Measurements from ENCODE around the gene DPCD. TPM values are rescaled to one million over a fixed set of nuclear protein-coding genes. Genes with fewer than 3 reads are reported as not detected.

Gene DPCD
- total and polyA plus RNA-seq, 2 donors (not counting 3 experiments of a cell fraction or from before 2014, with no cell fraction given): 25.3 to 39.3 TPM

- FAIRE-seq: no peak
- TF ChIP-seq MYC (IDR thresholded peaks at IDR 0.05; ENCODE audit: low read depth, low read length) (no peak), FOS (IDR thresholded peaks at IDR 0.05; ENCODE audit: borderline replicate concordance, insufficient read depth, low read length) (no peak), POLR2AphosphoS5 (IDR thresholded peaks at IDR 0.05; ENCODE audit: insufficient read depth, low read depth, low read length) (no peak), EZH2 (IDR thresholded peaks at IDR 0.05; ENCODE audit: borderline replicate concordance, low read depth, low read length, severe bottlenecking) (no peak), JUN (IDR thresholded peaks at IDR 0.05; ENCODE audit: borderline replicate concordance, insufficient read depth, insufficient read length, low read depth) (no peak), MAX (IDR thresholded peaks at IDR 0.05; ENCODE audit: insufficient read depth, insufficient read length) (no peak), GATA2 (IDR thresholded peaks at IDR 0.05; ENCODE audit: insufficient read depth, insufficient read length, low read depth, low read length) (no peak), POLR2A (IDR thresholded peaks at IDR 0.05; ENCODE audit: low read depth, low read length) (no peak)
- TF ChIP-seq, protein P1, sequence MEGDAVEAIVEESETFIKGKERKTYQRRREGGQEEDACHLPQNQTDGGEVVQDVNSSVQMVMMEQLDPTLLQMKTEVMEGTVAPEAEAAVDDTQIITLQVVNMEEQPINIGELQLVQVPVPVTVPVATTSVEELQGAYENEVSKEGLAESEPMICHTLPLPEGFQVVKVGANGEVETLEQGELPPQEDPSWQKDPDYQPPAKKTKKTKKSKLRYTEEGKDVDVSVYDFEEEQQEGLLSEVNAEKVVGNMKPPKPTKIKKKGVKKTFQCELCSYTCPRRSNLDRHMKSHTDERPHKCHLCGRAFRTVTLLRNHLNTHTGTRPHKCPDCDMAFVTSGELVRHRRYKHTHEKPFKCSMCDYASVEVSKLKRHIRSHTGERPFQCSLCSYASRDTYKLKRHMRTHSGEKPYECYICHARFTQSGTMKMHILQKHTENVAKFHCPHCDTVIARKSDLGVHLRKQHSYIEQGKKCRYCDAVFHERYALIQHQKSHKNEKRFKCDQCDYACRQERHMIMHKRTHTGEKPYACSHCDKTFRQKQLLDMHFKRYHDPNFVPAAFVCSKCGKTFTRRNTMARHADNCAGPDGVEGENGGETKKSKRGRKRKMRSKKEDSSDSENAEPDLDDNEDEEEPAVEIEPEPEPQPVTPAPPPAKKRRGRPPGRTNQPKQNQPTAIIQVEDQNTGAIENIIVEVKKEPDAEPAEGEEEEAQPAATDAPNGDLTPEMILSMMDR (IDR thresholded peaks at IDR 0.05; ENCODE audit: extremely low read depth in 1 of 2, insufficient read depth in 1 of 2, low read depth in 1 of 2, low read length in 2 of 2): no peak
- CTCF ChIA-PET: no interaction called here
- no peak overlapping the region for H2AFZ ChIP-seq (ENCODE audit: low read depth, low read length)
- BruUV-seq (replicated peaks): no TSS peak
- peaks cover 26 to 27% of the 10 kb centered on the region in 2 experiments for H3K27me3 ChIP-seq (ENCODE audit: control insufficient read depth in 2 of 2, insufficient read depth in 2 of 2, low read length in 2 of 2)
- H3K79me2 ChIP-seq (ENCODE audit: control insufficient read depth, insufficient read depth, low read length): no peaks in the 10 kb centered on the region
- DNase-seq (ENCODE audit: low read depth, low spot score): no peak
- H3K9me3 ChIP-seq (replicated peaks; ENCODE audit: control insufficient read depth, insufficient read depth, low read length): no peaks in the 10 kb centered on the region
- peaks cover 4% of the 10 kb centered on the region for H3K4me1 ChIP-seq (ENCODE audit: control insufficient read depth, extremely low read depth, insufficient read depth, low read length)
- dilution Hi-C loops (cut with MboI; ENCODE audit: extremely low pct_ligation_motif_present, low sequenced_read_pairs): no loop called here
- no peak overlapping the region for H3K4me3 ChIP-seq (replicated peaks in 1 of 3; ENCODE audit: insufficient read depth in 1 of 3, low read depth in 1 of 3, low read length in 3 of 3)
- H3K36me3 ChIP-seq (ENCODE audit: control insufficient read depth in 2 of 2, extremely low read depth in 1 of 2, insufficient read depth in 2 of 2, low read length in 2 of 2): no peaks in the 10 kb centered on the region
- H3K9me1 ChIP-seq (replicated peaks; ENCODE audit: control insufficient read depth, extremely low read depth, insufficient read depth, low read length): no peaks in the 10 kb centered on the region
- no peaks in the 10 kb centered on the region for H4K20me1 ChIP-seq (replicated peaks; ENCODE audit: control insufficient read depth, extremely low read depth, insufficient read depth, low read length)
- intact Hi-C loops (cut with micrococcal nuclease): no loop called here
- no peak overlapping the region for H3K4me2 ChIP-seq (ENCODE audit: insufficient read depth, low read length)
- no peak overlapping the region for H3K9ac ChIP-seq (replicated peaks; ENCODE audit: extremely low read depth, insufficient read depth, low read length)
- POLR2A ChIA-PET: no interaction called here
- H3K27ac ChIP-seq (ENCODE audit: insufficient read depth, low read depth, low read length): no peak overlapping the region
These were observed 22.7 kb upstream of the DPCD start for GRCh38 chr10:101565370-101565900.

All from endothelial cell of umbilical vein (primary cell).